IPS DF 4.7 (cell line): ENCODE data around the gene LCMT1.

ENCODE experiments used
- DNase-seq: peaks from one replicate; pipeline ENCODE4 v3.0.0-alpha.2; 2013; ENCODE audit warnings: low spot score; ENCODE audit errors: extremely low read depth

The LCMT1 gene

GRCh38 chr16:25194273-25194878, 82.8 kb downstream of the LCMT1 start:
- DNase-seq, result no peak

GRCh38 chr16:25198021-25198420, 86.5 kb downstream of the LCMT1 start:
- DNase-seq, result no peak

DNA sequence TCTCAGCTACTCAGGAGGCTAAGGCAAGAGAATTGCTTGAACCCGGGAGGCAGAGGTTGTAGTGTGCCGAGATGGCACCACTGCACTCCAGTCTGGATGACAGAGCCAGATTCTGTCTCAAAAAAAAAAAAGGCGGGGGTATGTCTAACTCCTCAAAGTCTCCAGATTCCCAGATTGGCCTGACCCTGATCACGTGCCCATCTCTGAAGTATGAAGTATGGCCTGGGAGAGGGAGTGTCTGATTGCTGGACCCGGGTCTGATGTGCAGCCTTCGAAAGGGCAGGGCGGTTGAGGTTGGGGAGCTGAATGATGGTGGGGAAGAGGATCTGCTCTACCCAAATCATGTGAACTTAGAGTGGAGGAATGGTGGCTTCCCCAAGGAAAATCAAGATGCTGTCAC, 87.9 kb downstream of the LCMT1 start:
- DNase-seq, result no peak

GRCh38 chr16:25210758-25211157, 99.2 kb downstream of the LCMT1 start:
- no peak for DNase-seq

- no peak for DNase-seq
Observed at GRCh38 chr16:25212636-25213035, 101.1 kb downstream of the LCMT1 start.

- no peak for DNase-seq
Observed at GRCh38 chr16:25213709-25214397, 102.3 kb downstream of the LCMT1 start.

DNA sequence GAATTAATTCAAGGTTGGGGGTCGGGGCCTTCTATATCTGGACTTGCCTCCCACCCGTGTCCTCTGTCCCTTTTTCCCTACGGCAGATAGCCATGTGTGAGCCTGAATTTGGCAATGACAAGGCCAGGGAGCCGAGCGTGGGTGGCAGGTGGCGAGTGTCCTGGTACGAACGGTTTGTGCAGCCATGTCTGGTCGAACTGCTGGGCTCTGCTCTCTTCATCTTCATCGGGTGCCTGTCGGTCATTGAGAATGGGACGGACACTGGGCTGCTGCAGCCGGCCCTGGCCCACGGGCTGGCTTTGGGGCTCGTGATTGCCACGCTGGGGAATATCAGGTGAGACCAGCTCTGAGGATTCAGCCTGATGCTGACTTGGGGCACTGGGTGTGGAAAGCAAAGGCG, 105.6 kb downstream of the LCMT1 start:
- no peak for DNase-seq

GRCh38 chr16:25217921-25218320, 106.4 kb downstream of the LCMT1 start:
- DNase-seq, result no peak

GRCh38 chr16:25219070-25219737, 107.7 kb downstream of the LCMT1 start:
- DNase-seq, result no peak

GRCh38 chr16:25222959-25223358, 111.4 kb downstream of the LCMT1 start:
- DNase-seq, result no peak

- no peak for DNase-seq
Observed at GRCh38 chr16:25223964-25224363, 112.4 kb downstream of the LCMT1 start.

DNA sequence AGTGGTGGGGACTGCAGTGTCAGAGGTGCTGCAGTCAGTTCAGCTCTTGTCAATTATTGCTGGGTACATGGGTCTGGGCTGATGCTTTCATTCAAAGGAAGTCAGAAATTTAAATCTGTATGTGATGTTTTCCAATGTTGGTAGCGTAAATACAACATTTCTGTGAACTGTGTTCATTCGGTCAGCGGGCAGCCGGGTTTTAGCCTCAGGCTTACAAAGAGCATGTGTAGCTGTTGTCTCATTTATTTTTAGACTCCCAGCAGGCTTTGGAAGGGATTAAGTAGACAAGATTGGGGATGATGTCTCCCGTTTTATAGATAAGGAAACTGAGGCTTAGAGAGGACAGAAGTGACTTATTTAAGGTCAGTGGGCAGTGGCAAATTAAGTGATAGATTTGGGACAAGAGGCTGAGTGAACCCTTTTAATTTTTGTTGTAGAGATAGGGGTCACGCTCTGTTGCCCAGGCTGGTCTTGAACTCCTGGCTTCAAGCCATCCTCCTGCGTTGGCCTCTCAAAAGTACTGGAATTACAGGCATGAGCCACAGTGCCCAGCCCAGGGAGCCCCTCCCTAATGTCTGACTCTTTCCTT, 113.3 kb downstream of the LCMT1 start:
- no peak for DNase-seq
